Upper lobe of left lung (tissue), 6 donors: ENCODE results near the gene HTR3D. TPM values are rescaled to one million over a fixed set of nuclear protein-coding genes. Genes with fewer than 3 reads are reported as not detected.
A peak's percentile ranks its signal among the peaks of the same experiment; 100 is the strongest.
"Not testable (repeated sequence)": the region's sequence is repeated elsewhere in the genome, so short reads cannot be mapped to it uniquely, and the experiment has no call there.

Experiments used
- ATAC-seq, 2 donors: fragments of 200-7000 bp; cut with Tn5 transposase; one replicate each; pipeline ENCODE4 v1.9.1; 2022; ENCODE audit warnings: mild to moderate bottlenecking in 2 of 2, moderate library complexity in 2 of 2; ENCODE audit not compliant: low FRiP score in 2 of 2
- DNase-seq, 2 donors: peaks; one replicate each; pipeline ENCODE4 v3.0.0-alpha.2; 2019 to 2020
- H3K27ac ChIP-seq, 4 donors: fragments of 200-600 bp; sonication (generic); one replicate each; pipeline ENCODE4 v1.5.1; 2016 to 2019
- H3K27me3 ChIP-seq, 4 donors: fragments of 200-600 bp; sonication (generic); one replicate each; pipeline ENCODE4 v1.5.1; 2017 to 2019
- H3K36me3 ChIP-seq, 4 donors: fragments of 200-600 bp; sonication (generic); one replicate each; pipeline ENCODE4 v1.5.1; 2016 to 2019
- H3K4me1 ChIP-seq, 4 donors: fragments of 200-600 bp; sonication (generic); one replicate each; pipeline ENCODE4 v1.5.1; 2018 to 2019
- H3K4me3 ChIP-seq, 4 donors: fragments of 200-600 bp; sonication (generic); one replicate each; pipeline ENCODE4 v1.5.1; 2017 to 2019; ENCODE audit warnings: mild to moderate bottlenecking in 2 of 4, moderate library complexity in 1 of 4
- H3K9me3 ChIP-seq, 4 donors: fragments of 200-600 bp; sonication (generic); one replicate each; pipeline ENCODE4 v1.5.1; 2018 to 2019
- CTCF ChIP-seq, 6 experiments: fragments of 450-650 bp in 4 of 6; fragments of 200-600 bp in 2 of 6; sonication (generic) in 2 of 6; IDR thresholded peaks; one replicate each; pipeline ENCODE4 v1.5.1; 2016 to 2019; ENCODE audit warnings: antibody characterized with exemption in 6 of 6
- EP300 ChIP-seq, 4 donors: sonication (generic); formaldehyde crosslinking; IDR thresholded peaks; one replicate each; pipeline ENCODE4 v1.5.1; 2017; ENCODE audit warnings: antibody characterized with exemption in 4 of 4, control low read depth in 2 of 4
- POLR2A ChIP-seq, 4 donors: fragments of 450-650 bp; IDR thresholded peaks; one replicate each; pipeline ENCODE4 v1.5.1; 2016 to 2017; ENCODE audit warnings: antibody characterized with exemption in 4 of 4, mild to moderate bottlenecking in 2 of 4
- POLR2AphosphoS5 ChIP-seq, 2 donors: sonication (generic); formaldehyde crosslinking; IDR thresholded peaks; one replicate each; pipeline ENCODE4 v1.5.1; 2017; ENCODE audit warnings: antibody characterized with exemption in 2 of 2
- WGBS, 2 donors: methylation state at CpG; one replicate each; pipeline ENCODE4 v1.1.5; 2017 to 2018; 5-methylcytosine and 5-hydroxymethylcytosine counted together
- total RNA-seq, 6 donors: library from RNA; depleted of rRNA in 4 of 6; stranded (reverse); fragments of >200 nt in 4 of 6; gene quantifications; one replicate each; pipeline versions ENCODE4 v1.1.0 to v1.2.1, GENCODE V29; 2016 to 2021
- donor health status: DM: no; HTN: no; CAD: no; lungs with moderate emphysema.
- donor health status: DM: no; HTN: yes; CAD: no; lungs with severe emphysema.

HTR3D gene
- total RNA-seq, 6 donors from 2014 or later: not detected

DNA sequence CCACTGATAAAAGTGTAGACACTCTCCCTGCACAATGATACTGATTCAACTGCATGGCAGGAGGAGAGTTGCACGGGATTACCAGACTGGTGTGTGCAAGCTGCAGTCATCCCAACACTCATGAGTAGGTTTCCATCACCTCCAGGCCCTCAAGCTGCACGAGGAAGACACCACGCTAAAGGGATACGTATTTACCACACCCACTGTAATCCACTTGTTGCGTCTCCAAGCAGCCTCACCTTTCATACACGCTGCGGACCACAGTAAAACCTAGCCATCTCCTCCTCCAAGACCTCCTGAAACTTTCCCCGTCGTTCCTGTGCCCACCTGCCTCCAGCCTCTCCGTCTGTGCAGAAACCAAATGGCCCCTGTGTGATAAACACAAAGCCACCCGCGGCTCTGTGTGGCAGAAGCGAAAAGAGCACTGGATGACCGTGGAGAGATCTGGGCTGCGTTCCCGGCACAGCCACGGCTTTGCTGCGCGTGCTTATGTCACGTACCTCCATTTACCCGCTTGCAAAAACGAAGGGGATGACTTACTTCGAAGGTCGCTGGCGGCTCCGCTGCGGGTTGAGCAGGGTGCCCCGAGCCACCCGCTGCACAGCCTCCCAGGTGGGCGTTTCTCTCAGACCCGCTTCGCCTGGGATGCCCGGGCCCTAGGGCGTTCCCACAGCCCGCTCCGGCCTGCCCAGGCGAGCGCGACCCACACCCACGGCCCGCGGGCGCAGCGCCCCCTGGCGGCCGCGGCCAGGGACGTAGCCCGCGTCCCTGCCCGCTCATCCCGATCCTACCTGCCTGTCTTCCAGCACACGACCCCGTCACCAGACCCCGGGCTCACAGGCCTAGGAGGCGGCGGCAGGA lies 14.5 kb upstream of the HTR3D start:
- DNase-seq (peak; percentile 71 to 95), ATAC-seq (peak; percentile 94 to 98)
- no peaks in the 10 kb centered on the region for H3K9me3 ChIP-seq
- H3K27ac ChIP-seq: peak overlapping the region in 3 of 4 donors; percentile 79 to 89 (median 85)
- H3K36me3 ChIP-seq: peaks cover 0 to 17% (median 3%) of the 10 kb centered on the region in 4 donors
- peaks cover 8 to 24% (median 10%) of the 10 kb centered on the region in 4 donors for H3K4me1 ChIP-seq
- peak overlapping the region; percentile 93 to 99 (median 98) for H3K4me3 ChIP-seq
- WGBS, 2 donors: 50 to 52% methylated on average over 22 to 23 of the region's 57 CpGs
- TF ChIP-seq POLR2AphosphoS5 (IDR thresholded peaks at IDR 0.05): no peak
- TF ChIP-seq CTCF (IDR thresholded peaks at IDR 0.05): peak; percentile 95 to 99 (median 98)
- TF ChIP-seq POLR2A (IDR thresholded peaks at IDR 0.05): no peak
- TF ChIP-seq EP300 (IDR thresholded peaks at IDR 0.05): no peak
- no peaks in the 10 kb centered on the region for H3K27me3 ChIP-seq

DNA sequence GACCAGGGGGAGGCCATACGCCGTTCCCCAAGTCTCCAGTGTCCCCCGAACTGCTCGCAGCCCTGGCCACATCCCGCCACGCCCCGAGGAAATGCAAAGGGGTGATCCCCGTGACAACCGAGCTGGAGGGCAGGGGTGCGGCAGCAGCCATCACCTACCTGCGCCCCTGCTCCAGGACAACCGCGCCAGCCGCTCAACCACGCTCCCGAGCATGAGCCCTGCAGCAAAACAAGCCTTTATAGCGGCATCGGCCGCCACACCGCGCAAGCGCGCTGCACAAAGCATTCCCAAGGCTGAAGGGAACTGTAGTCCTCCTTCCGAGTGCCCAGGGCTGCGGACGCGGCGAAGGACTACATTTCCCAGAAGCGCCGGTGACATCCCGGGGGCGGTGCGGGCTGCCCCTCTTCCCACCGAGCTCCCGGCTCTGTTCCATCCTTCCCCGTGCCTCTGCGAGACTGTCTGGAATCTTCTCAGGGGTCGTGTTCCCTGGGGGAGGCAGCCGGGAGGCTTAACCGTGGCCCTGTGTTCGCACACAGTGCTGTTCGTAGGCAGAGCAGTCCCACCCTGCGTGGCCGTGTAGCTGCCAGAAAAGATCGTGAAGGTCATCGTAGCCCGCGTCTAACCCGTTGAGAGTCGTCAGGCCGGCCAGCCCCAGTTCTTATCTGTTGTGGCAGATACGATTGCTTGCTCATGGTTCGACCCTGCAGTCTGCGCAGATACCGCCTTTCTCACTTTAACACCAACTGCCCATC lies 13.7 kb upstream of the HTR3D start, which contains the start of gene ABCC5:
TSS of gene ABCC5 (minus strand) at position 213 of the 752 bp plus-strand sequence. CDS start 3,492 bp downstream, outside the sequence.
- TF ChIP-seq POLR2AphosphoS5 (IDR thresholded peaks at IDR 0.05) (peak in 1 of 2 donors; percentile 46), POLR2A (IDR thresholded peaks at IDR 0.05) (peak in 1 of 4 donors; percentile 54), EP300 (IDR thresholded peaks at IDR 0.05) (no peak), CTCF (IDR thresholded peaks at IDR 0.05) (peak in 5 of 6 experiments; percentile 34 to 77 (median 65))
- Histone ChIP-seq H3K4me1 (peaks cover 8 to 24% (median 10%) of the 10 kb centered on the region in 4 donors), H3K27me3 (no peaks in the 10 kb centered on the region), H3K4me3 (peak within 1 kb of the TSS; percentile 93 to 99 (median 98)), H3K9me3 (no peaks in the 10 kb centered on the region), H3K36me3 (peaks cover 0 to 12% (median 3%) of the 10 kb centered on the region in 4 donors), H3K27ac (peak within 1 kb of the TSS; percentile 29 to 89 (median 82))
- DNase-seq (peak; percentile 95 to 96), ATAC-seq (peak; percentile 99 to 100)
- 0 to 1% methylated on average over 27 to 34 of the region's 55 CpGs for WGBS, 2 donors

DNA sequence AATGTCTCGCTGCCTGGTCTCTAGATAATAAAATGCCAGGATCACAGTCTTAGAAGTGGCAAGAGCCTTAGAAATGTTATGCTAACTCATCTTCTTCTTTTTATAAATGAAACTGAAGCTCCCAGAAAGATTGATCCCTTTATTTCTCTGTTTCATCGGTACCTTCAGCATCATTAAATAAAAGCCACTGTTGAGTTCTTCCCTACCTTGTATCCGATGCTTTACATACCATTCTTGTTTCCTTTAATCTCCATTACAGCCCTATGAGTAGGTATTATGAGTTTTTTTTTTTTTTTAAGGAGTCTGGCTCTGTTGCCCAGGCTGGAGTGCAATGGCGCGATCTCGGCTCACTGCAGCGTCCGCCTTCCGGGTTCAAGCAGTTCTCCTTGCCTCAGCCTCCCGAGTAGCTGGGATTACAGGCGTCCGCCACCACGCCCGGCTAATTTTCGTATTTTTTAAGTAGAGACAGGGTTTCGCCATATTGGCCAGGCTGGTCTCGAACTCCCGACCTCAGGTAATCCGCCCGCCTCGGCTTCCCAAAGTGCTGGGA lies 13.0 kb upstream of the HTR3D start:
- TF ChIP-seq POLR2A (IDR thresholded peaks at IDR 0.05) (no peak), CTCF (IDR thresholded peaks at IDR 0.05) (no peak), EP300 (IDR thresholded peaks at IDR 0.05) (no peak), POLR2AphosphoS5 (IDR thresholded peaks at IDR 0.05) (no peak)
- Histone ChIP-seq H3K4me3 (peak overlapping the region in 3 of 4 donors; percentile 93 to 99 (median 97)), H3K4me1 (peaks cover 8 to 24% (median 10%) of the 10 kb centered on the region in 4 donors), H3K9me3 (no peaks in the 10 kb centered on the region), H3K27ac (peak overlapping the region in 3 of 4 donors; percentile 79 to 89 (median 85)), H3K36me3 (peaks cover 0 to 8% (median 1%) of the 10 kb centered on the region in 4 donors), H3K27me3 (no peaks in the 10 kb centered on the region)
- WGBS, 2 donors: 90 to 92% methylated on average over 21 of the region's 21 CpGs
- ATAC-seq (no peak), DNase-seq (peak in 1 of 2 donors; percentile 42)

DNA sequence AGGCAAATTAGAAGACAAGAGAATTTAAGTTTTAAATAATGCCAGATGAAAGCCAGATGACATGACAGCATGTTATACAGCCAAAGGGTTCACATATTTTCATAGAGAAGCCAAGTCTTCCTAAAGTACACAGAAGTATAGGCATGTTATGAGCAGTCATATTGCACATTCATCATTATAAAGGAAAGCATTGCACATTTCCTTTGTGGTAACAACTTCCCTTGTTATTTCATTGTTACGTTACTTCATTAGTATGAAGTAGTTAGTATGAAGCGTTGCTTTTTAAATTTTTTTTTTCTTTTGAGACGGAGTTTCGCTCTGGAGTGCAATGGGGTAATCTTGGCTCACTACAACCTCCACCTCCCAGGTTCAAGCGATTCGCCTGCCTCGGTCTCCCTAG lies 9.2 kb upstream of the HTR3D start:
- no peaks in the 10 kb centered on the region for H3K9me3 ChIP-seq
- H3K4me3 ChIP-seq: no peak overlapping the region
- H3K27ac ChIP-seq: peak overlapping the region in 1 of 4 donors; percentile 75
- no peak for TF ChIP-seq EP300 (IDR thresholded peaks at IDR 0.05)
- no peak for TF ChIP-seq POLR2AphosphoS5 (IDR thresholded peaks at IDR 0.05)
- TF ChIP-seq POLR2A (IDR thresholded peaks at IDR 0.05): no peak
- TF ChIP-seq CTCF (IDR thresholded peaks at IDR 0.05): no peak
- DNase-seq: no peak
- H3K27me3 ChIP-seq: no peaks in the 10 kb centered on the region
- peaks cover 0 to 7% (median 0%) of the 10 kb centered on the region in 4 donors for H3K4me1 ChIP-seq
- no peak for ATAC-seq
- H3K36me3 ChIP-seq: no peaks in the 10 kb centered on the region
- WGBS, 2 donors: 41 to 57% methylated on average over 7 of the region's 7 CpGs

GRCh38 chr3:184025256-184025655 lies 6.3 kb upstream of the HTR3D start:
- H3K27ac ChIP-seq, H3K4me1 ChIP-seq, DNase-seq, H3K9me3 ChIP-seq, H3K36me3 ChIP-seq, H3K4me3 ChIP-seq, H3K27me3 ChIP-seq, ATAC-seq: not testable (repeated sequence)
- 67 to 68% methylated on average over 5 of the region's 5 CpGs for WGBS, 2 donors

DNA sequence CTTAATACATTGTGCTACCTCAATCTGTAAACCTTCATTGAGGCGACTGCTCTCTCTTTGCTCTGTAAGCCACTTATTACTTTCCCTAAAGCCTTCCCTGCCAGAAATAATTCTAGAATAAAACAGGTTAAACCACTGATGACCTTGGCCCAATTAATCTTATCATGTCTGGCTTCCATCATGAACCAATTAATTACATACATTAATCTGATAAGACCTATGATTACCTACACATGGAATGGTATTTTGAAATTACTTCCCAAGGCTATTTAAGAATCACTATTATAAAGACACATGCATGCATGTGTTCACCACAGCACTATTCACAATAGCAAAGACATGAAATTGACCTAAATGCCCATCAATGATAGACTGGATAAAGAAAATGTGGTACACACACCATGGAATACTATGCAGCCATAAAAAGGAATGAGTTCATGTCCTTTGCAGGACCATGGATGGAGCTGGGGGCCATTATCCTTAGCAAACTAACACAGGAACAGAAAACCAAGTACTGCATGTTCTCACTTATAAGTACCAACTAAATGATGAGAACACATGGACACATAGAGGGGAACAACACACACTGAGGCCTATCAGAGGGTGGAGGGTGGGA lies 3.2 kb upstream of the HTR3D start:
- H3K4me1 ChIP-seq, H3K9me3 ChIP-seq, ATAC-seq, H3K4me3 ChIP-seq, H3K36me3 ChIP-seq, DNase-seq, H3K27ac ChIP-seq, H3K27me3 ChIP-seq: not testable (repeated sequence)
- 87 to 97% methylated on average over 1 of the region's 1 CpG for WGBS, 2 donors
